Breast epithelium (tissue), 3 donors: ENCODE results near the gene DUOXA2.

Experiments
- CTCF ChIP-seq, 3 donors: fragments of 450-650 bp; IDR thresholded peaks; one replicate each; pipeline ENCODE4 v1.5.1; 2016 to 2017; ENCODE audit warnings: antibody characterized with exemption in 3 of 3, mild to moderate bottlenecking in 3 of 3, moderate library complexity in 3 of 3
- POLR2A ChIP-seq: fragments of 450-650 bp; IDR thresholded peaks from one replicate; pipeline ENCODE4 v1.6.1; 2016; ENCODE audit warnings: antibody characterized with exemption, mild to moderate bottlenecking, moderate library complexity
- POLR2AphosphoS5 ChIP-seq, 3 donors: sonication (generic); formaldehyde crosslinking; IDR thresholded peaks; one replicate each; pipeline ENCODE4 v1.6.1; 2017; ENCODE audit warnings: antibody characterized with exemption in 3 of 3

- no peak for TF ChIP-seq CTCF (IDR thresholded peaks at IDR 0.05)
- no peak for TF ChIP-seq POLR2A
- TF ChIP-seq POLR2AphosphoS5 (IDR thresholded peaks at IDR 0.05): no peak
These were observed 16.3 kb downstream of the DUOXA2 start for GRCh38 chr15:45130291-45131000.
